GM12874 (cell line): ENCODE results near the gene NR4A1.

Experiments
- TF ChIP-seq, protein P1 (sequence below): IDR thresholded peaks from 2 replicates; pipeline ENCODE4 v1.5.1; 2011; ENCODE audit warnings: low read depth, mild to moderate bottlenecking, control low read depth, low read length, moderate library complexity; ENCODE audit not compliant: insufficient read depth

The NR4A1 gene

DNA sequence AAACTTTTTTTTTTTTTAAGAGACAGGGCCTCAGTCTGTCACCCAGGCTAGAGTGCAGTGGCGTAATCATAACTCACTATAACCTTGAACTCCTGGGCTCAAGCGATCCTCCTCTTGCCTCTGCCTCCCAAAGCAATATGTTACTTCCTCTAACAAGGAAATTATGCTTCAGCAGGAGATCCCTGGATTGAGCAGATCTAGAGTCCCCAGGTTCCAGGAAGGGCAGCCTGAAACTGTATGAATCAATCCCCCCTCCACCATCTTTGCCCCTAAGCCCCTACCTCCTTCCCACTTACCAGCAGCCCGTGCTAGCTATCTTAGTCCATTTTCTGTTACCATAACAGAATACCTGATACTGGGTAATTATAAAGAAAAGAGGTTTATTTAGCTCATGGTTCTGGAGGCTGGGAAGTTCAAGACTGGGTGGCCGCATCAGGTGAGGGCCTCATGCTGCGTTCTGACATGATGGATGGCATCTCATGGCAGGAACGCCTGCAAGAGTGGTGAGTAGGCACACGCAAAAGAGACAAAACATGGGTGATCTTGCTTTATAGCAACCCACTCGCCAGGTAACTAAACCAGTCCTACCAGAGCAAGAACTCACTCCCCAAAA, 39.5 kb upstream of the NR4A1 start:
- TF ChIP-seq, protein P1, sequence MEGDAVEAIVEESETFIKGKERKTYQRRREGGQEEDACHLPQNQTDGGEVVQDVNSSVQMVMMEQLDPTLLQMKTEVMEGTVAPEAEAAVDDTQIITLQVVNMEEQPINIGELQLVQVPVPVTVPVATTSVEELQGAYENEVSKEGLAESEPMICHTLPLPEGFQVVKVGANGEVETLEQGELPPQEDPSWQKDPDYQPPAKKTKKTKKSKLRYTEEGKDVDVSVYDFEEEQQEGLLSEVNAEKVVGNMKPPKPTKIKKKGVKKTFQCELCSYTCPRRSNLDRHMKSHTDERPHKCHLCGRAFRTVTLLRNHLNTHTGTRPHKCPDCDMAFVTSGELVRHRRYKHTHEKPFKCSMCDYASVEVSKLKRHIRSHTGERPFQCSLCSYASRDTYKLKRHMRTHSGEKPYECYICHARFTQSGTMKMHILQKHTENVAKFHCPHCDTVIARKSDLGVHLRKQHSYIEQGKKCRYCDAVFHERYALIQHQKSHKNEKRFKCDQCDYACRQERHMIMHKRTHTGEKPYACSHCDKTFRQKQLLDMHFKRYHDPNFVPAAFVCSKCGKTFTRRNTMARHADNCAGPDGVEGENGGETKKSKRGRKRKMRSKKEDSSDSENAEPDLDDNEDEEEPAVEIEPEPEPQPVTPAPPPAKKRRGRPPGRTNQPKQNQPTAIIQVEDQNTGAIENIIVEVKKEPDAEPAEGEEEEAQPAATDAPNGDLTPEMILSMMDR = no peak

DNA sequence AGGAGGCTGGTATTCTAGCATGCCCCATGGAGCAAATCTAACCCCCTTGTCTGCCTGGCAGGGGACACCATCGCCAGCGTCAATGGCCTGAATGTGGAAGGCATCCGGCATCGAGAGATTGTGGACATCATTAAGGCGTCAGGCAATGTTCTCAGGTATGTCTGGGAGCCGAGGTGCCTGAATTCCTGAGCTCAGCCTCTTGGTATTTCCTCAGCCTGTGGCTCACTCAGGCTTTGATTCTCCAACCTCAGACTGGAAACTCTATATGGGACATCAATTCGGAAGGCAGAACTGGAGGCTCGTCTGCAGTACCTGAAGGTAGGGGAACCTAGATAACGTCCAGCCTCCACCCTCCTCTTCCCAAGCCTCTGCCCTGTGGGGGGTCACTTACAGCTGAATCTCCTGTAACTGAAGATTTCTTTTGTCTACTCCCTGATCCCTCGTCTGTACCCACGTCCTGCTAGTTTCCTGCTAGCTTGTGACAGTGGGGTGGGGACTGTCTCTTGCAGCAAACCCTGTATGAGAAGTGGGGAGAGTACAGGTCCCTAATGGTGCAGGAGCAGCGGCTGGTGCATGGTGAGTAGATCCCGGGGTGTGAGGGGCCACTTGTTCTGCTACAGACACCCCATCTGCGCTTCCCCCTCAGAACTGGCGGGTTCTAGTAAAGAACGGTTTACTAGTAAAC, 37.5 kb upstream of the NR4A1 start:
- TF ChIP-seq, protein P1 = no peak

DNA sequence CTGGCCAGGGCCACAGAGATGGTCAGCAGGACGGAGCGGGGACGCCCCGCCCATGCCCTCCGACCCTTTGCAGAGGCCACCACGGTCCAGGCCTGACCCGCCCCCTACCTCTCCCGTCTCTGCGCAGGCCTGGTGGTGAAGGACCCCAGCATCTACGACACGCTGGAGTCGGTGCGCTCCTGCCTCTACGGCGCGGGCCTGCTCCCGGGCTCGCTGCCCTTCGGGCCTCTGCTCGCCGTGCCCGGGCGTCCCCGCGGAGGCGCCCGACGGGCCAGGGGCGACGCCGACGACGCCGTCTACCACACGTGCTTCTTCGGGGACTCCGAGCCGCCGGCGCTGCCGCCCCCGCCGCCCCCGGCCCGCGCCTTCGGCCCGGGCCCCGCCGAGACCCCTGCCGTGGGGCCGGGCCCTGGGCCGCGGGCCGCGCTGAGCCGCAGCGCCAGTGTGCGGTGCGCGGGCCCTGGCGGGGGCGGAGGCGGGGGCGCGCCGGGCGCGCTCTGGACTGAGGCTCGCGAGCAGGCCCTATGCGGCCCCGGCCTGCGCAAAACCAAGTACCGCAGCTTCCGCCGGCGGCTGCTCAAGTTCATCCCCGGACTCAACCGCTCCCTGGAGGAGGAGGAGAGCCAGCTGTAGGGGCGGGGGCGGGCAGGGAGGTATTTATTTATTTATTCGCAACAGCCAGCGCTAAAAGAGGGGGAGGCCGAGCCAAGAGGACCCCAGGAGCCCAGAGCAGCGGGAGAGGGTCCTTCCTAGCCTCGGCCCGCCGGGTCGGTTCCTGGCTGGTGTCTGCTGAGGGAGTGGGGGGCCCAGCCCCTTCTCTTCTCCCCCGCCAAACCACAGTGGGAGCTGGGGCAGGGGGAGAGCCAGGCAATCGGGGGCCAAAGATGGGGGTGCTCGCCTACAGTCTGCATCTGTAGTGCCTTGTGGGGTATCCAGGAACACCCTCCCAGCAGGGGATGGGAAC, 36.4 kb upstream of the NR4A1 start:
- TF ChIP-seq, protein P1 = no peak

DNA sequence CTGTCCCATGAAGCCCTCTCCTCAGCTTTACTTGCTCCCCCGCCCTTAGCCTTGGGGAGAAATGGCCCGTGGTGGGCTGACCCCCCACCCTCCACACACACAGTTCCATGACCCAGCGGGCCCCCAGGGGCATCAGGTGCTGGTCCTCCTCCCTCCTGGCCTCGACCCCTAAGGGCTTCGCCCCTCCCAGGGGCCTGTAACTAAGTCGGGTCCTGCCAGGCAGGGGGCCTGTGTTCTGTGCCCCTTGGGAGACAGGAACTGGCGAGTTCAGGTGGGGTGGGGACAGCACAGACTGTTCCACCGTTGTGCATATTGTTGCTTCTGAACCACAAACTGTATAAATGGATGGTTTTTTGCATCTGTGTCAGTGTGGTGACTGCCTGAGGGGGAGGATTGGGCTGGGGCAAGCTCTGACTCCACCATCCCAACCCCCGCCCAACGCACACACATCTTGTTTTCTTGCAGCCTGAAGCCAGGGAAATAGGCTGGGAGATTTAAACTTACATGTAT, 35.7 kb upstream of the NR4A1 start:
- TF ChIP-seq, protein P1 = no peak

DNA sequence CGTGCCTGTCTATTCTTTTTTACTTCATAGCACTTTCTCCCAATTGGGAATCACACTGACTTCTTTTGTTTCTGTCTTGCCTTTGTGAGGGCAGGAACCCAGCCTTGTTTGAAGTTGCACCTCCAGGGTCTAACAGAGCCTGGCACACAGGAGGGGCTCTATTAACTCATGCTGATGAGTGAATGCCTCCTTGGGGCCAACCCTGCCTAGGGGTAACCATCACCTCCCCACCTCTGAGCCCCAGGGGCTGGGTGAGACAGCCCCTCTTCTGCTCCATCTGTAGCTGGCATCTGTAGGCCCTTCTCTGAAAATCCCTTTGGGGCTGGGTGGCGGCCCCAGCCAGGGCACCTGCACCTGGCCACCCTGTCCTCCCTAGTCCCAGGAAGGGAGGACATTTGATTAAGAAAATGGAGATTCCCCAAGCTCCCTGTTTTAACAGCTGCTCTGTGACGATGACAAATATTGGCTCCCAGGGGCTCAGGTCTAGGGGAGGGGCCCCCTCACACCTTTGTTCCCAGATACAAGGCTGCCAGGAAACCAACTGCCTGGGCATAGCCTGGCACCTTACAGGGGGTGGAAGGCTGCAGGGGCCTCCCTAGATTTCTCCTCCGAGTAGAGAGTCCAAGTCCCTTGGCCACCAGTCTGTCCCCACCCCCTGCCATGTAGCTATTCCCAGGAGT, 32.7 kb upstream of the NR4A1 start:
- TF ChIP-seq, protein P1 = no peak

DNA sequence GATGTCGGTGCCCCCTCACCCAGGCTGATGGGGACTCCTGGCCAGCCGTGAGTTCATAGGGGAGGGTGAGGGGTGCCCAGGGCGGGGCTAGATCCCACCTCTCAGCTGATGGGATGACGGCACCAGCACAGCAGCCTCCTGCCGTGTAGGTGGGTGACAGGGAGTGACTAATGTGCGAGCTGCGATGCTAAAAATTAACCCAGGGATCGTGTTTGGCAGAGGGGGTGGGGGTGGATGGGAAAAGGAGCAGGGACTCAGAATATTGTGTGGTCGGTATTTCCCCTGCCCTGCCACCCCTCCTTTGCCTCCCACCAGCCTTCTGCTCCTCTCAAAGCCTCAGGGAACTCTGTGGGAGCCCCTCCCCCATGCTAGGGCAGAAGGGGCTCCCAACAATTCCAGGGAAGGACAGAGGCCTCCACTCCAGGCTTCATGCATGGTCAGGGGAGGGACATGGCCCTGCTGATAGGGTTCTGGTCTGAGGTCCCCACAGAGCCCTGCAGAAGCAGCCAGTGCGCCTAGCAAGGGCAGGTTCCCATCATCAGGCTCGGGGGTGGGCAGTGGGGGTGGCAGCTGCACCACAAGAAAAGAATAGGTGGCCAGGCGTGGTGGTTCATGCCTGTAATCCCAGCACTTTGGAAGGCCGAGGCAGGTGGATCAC, 32.0 kb upstream of the NR4A1 start:
- TF ChIP-seq, protein P1 = no peak
